GM23248 (cell line): ENCODE measurements around the gene PTPRB. TPM values are rescaled to one million over a fixed set of nuclear protein-coding genes. Genes with fewer than 3 reads are reported as not detected.

ENCODE experiments used
- DNase-seq: peaks from one replicate; pipeline ENCODE4 v3.0.0-alpha.2; 2015
- H2AFZ ChIP-seq: fragments of 200-600 bp; sonication (generic); 2 replicates; pipeline ENCODE4 v1.6.1; 2016; ENCODE audit warnings: antibody characterized with exemption
- H3F3A ChIP-seq: fragments of 200-600 bp; sonication (generic); 2 replicates; pipeline ENCODE4 v1.6.1; 2016; ENCODE audit warnings: mild to moderate bottlenecking, antibody characterized with exemption, mixed run types; ENCODE audit not compliant: insufficient read depth
- H3K27ac ChIP-seq: fragments of 200-600 bp; sonication (generic); 2 replicates; pipeline ENCODE4 v1.5.1; 2016; ENCODE audit warnings: mild to moderate bottlenecking
- H3K27me3 ChIP-seq: fragments of 200-600 bp; sonication (generic); replicated peaks from 2 replicates; pipeline ENCODE4 v1.6.1; 2016; ENCODE audit warnings: mild to moderate bottlenecking; ENCODE audit not compliant: insufficient read depth
- H3K36me3 ChIP-seq: fragments of 200-600 bp; sonication (generic); 2 replicates; pipeline ENCODE4 v1.6.1; 2016; ENCODE audit warnings: low read depth, mild to moderate bottlenecking
- H3K4me1 ChIP-seq: fragments of 200-600 bp; sonication (generic); 2 replicates; pipeline ENCODE4 v1.6.1; 2016; ENCODE audit warnings: mild to moderate bottlenecking; ENCODE audit not compliant: insufficient read depth
- H3K4me2 ChIP-seq: fragments of 200-600 bp; sonication (generic); one replicate; pipeline ENCODE4 v1.6.1; 2016; ENCODE audit warnings: mild to moderate bottlenecking; ENCODE audit not compliant: unreplicated experiment
- H3K4me3 ChIP-seq: fragments of 200-600 bp; sonication (generic); 2 replicates; pipeline ENCODE4 v1.5.1; 2016; ENCODE audit warnings: mild to moderate bottlenecking
- H3K79me2 ChIP-seq: fragments of 200-600 bp; sonication (generic); 2 replicates; pipeline ENCODE4 v1.6.1; 2016; ENCODE audit warnings: mild to moderate bottlenecking; ENCODE audit not compliant: insufficient read depth
- H3K9ac ChIP-seq: fragments of 200-600 bp; sonication (generic); 2 replicates; pipeline ENCODE4 v1.6.1; 2016; ENCODE audit warnings: mild to moderate bottlenecking
- H3K9me2 ChIP-seq: fragments of 200-600 bp; sonication (generic); 2 replicates; pipeline ENCODE4 v1.6.1; 2016; ENCODE audit warnings: mixed run types, mild to moderate bottlenecking, moderate library complexity; ENCODE audit not compliant: insufficient read depth
- H3K9me3 ChIP-seq: fragments of 200-600 bp; sonication (generic); one replicate; pipeline ENCODE4 v1.6.1; 2017; ENCODE audit warnings: low read depth
- H4K20me1 ChIP-seq: fragments of 200-600 bp; sonication (generic); 2 replicates; pipeline ENCODE4 v1.6.0; 2016; ENCODE audit not compliant: insufficient read depth
- EZH2 ChIP-seq: fragments of 200-600 bp; sonication (generic); IDR thresholded peaks from 2 replicates; pipeline ENCODE4 v1.6.1; 2018; ENCODE audit warnings: antibody characterized with exemption, mild to moderate bottlenecking; ENCODE audit not compliant: insufficient read depth, poor library complexity, severe bottlenecking
- EZH2phosphoT487 ChIP-seq: fragments of 200-600 bp; sonication (generic); IDR thresholded peaks from 2 replicates; pipeline ENCODE4 v1.6.1; 2018; ENCODE audit warnings: antibody characterized with exemption, moderate library complexity, mild to moderate bottlenecking, low read depth; ENCODE audit not compliant: insufficient read depth
- WGBS, 2 experiments: methylation state at CpG; one replicate each; pipeline ENCODE4 v1.1.6; 2015 to 2017; ENCODE audit warnings: low lambda C conversion rate in 2 of 2, low coverage in 1 of 2; ENCODE audit errors: missing lambda C conversion rate in 2 of 2; 5-methylcytosine and 5-hydroxymethylcytosine counted together
- in situ Hi-C: fragments of 300-500 bp; cut with MboI; formaldehyde crosslinking; loops from 2 replicates; pipeline ENCODE4 v1.15.0; 2020
- polyA plus RNA-seq: library from polyadenylated mRNA; unstranded; fragments of >200 nt; fragmentation: Nextera tagmentation; extraction: Ambion mirVana; gene quantifications from 2 replicates; pipeline ENCODE4 v1.2.1, GENCODE V29; 2016
- total RNA-seq: library from RNA; depleted of rRNA; stranded (reverse); fragments of >200 nt; shearing (Covaris generic); gene quantifications from 2 replicates; pipeline ENCODE4 v1.2.3, GENCODE V29; 2014

The PTPRB gene
- total and polyA plus RNA-seq, 2 experiments from 2014 or later: 3.8 to 4.4 TPM

GRCh38 chr12:70487440-70487839 lies 149.8 kb downstream of the PTPRB start:
- Histone ChIP-seq H2AFZ (no peak overlapping the region), H3K4me2 (no peak overlapping the region), H3K27me3 (peaks cover 10% of the 10 kb centered on the region; the same call in 1 of the 2 replicates), H3K4me1 (no peaks in the 10 kb centered on the region), H3K9ac (no peak overlapping the region), H3K9me2 (no peaks in the 10 kb centered on the region), H3K36me3 (no peaks in the 10 kb centered on the region), H3F3A (no peaks in the 10 kb centered on the region), H3K4me3 (no peak overlapping the region), H4K20me1 (no peaks in the 10 kb centered on the region), H3K27ac (no peak overlapping the region), H3K9me3 (no peaks in the 10 kb centered on the region), H3K79me2 (no peaks in the 10 kb centered on the region)
- TF ChIP-seq EZH2phosphoT487: no peak
- TF ChIP-seq EZH2: no peak
- in situ Hi-C loops: no loop called here
- DNase-seq: peak; percentile 2
- 16 to 40% methylated on average over 2 of the region's 2 CpGs for WGBS, 2 experiments

DNA sequence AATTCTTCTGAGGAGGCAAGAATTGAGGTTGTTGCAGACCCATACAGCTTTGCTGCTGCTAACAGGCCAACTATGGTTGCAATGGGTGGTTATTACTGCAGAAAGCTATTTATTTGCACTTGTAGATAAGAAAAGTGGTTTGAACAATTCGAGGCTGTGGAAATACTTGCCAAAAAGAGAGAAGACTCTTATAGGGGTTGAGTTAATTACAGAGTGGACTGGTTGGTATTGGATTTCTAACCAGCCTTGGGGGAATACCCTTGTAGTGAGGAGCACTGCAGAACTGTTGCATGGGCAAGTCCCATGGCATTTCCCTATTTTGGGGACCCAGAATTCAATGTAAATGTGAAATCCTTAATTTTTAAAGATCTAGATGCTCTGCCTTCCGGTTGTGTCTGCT lies 150.6 kb downstream of the PTPRB start:
- H4K20me1 ChIP-seq: no peaks in the 10 kb centered on the region
- in situ Hi-C loops: no loop called here
- DNase-seq: no peak
- H3K36me3 ChIP-seq: no peaks in the 10 kb centered on the region
- no peaks in the 10 kb centered on the region for H3K9me3 ChIP-seq
- no peak overlapping the region for H3K4me2 ChIP-seq
- H3K27me3 ChIP-seq: peaks cover 10% of the 10 kb centered on the region; the same call in 1 of the 2 replicates
- no peaks in the 10 kb centered on the region for H3K79me2 ChIP-seq
- TF ChIP-seq EZH2: no peak
- TF ChIP-seq EZH2phosphoT487: no peak
- no peak overlapping the region for H2AFZ ChIP-seq
- no peak overlapping the region for H3K27ac ChIP-seq
- no peaks in the 10 kb centered on the region for H3F3A ChIP-seq
- H3K9me2 ChIP-seq: no peaks in the 10 kb centered on the region
- H3K4me3 ChIP-seq: no peak overlapping the region
- no peaks in the 10 kb centered on the region for H3K4me1 ChIP-seq
- 9 to 32% methylated on average over 2 of the region's 2 CpGs for WGBS, 2 experiments
- H3K9ac ChIP-seq: no peak overlapping the region

- H3K4me2 ChIP-seq: no peak overlapping the region
- TF ChIP-seq EZH2 (no peak), EZH2phosphoT487 (no peak)
- in situ Hi-C loops: no loop called here
These were observed 151.5 kb downstream of the PTPRB start for GRCh38 chr12:70485704-70486103.

DNA sequence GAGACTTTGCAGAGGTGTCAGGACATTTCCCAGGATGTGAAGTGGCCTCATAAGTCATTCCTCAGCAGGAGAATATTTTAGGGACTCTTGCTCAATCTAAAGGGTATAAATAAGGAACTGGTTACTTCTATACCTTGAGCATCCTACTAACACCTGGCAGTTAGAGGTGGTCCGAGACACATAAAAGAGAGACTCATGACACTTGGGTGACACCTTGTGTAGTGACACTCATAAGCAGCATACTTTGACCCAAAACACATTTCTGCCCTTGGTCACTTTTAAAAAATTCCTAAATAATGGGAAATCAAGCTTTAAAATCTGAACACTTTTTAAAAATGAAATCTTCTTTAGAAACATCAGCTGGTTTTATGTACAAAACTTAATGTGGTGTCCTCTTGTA lies 152.8 kb downstream of the PTPRB start:
- 54 to 57% methylated on average over 1 of the region's 1 CpG for WGBS, 2 experiments
- in situ Hi-C loops: no loop called here
- Histone ChIP-seq H3K4me2 (no peak overlapping the region), H3F3A (no peaks in the 10 kb centered on the region), H3K9me2 (no peaks in the 10 kb centered on the region), H3K4me3 (no peak overlapping the region), H3K9me3 (no peaks in the 10 kb centered on the region), H3K27me3 (peaks cover 12% of the 10 kb centered on the region; the same call in 1 of the 2 replicates), H2AFZ (no peak overlapping the region), H3K36me3 (no peaks in the 10 kb centered on the region), H4K20me1 (no peaks in the 10 kb centered on the region), H3K4me1 (no peaks in the 10 kb centered on the region), H3K79me2 (no peaks in the 10 kb centered on the region), H3K9ac (no peak overlapping the region), H3K27ac (no peak overlapping the region)
- TF ChIP-seq EZH2 (no peak), EZH2phosphoT487 (no peak)
- no peak for DNase-seq

More at GRCh38 chr12:70485704-70486103, 151.5 kb downstream of the PTPRB start:
- no peaks in the 10 kb centered on the region for H3K79me2 ChIP-seq
- DNase-seq: no peak
- no peak overlapping the region for H3K9ac ChIP-seq
- H2AFZ ChIP-seq: no peak overlapping the region
- no peaks in the 10 kb centered on the region for H3F3A ChIP-seq
- H3K27me3 ChIP-seq: peaks cover 10% of the 10 kb centered on the region; the same call in 1 of the 2 replicates
- 61 to 68% methylated on average over 3 of the region's 3 CpGs for WGBS, 2 experiments
- no peak overlapping the region for H3K27ac ChIP-seq
- H3K36me3 ChIP-seq: no peaks in the 10 kb centered on the region
- H4K20me1 ChIP-seq: no peaks in the 10 kb centered on the region
- no peak overlapping the region for H3K4me3 ChIP-seq
- no peaks in the 10 kb centered on the region for H3K4me1 ChIP-seq
- no peaks in the 10 kb centered on the region for H3K9me3 ChIP-seq
- no peaks in the 10 kb centered on the region for H3K9me2 ChIP-seq

DNA sequence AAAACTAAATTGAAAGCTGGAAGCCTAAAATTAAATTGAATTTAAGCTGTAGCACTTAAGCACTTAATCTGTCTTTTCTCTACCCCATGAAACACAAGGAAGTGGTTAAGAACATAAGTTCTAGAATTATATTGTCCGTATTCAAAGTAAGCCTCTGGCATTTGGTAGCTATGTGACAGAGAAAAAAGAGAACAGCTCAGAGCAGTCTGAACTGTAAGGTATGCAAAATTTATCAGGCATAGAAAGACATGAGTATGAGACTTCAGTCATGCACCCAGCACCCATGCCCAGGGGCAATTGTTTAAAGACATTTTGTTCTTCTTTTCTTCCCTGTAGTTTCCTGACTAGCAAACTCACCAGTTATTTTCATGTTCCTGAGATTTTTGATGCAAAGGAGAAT lies 154.5 kb downstream of the PTPRB start:
- no peak for TF ChIP-seq EZH2phosphoT487
- no peak for TF ChIP-seq EZH2
- Histone ChIP-seq H4K20me1 (no peaks in the 10 kb centered on the region), H3K9me2 (no peaks in the 10 kb centered on the region), H3K79me2 (no peaks in the 10 kb centered on the region), H3F3A (no peaks in the 10 kb centered on the region), H2AFZ (no peak overlapping the region), H3K27ac (no peak overlapping the region), H3K27me3 (peaks cover 19% of the 10 kb centered on the region; the same call in 1 of the 2 replicates), H3K9ac (no peak overlapping the region), H3K4me1 (no peaks in the 10 kb centered on the region), H3K36me3 (no peaks in the 10 kb centered on the region), H3K9me3 (no peaks in the 10 kb centered on the region), H3K4me2 (no peak overlapping the region), H3K4me3 (no peak overlapping the region)
- 10 to 25% methylated on average over 1 of the region's 1 CpG for WGBS, 2 experiments
- DNase-seq: no peak
- in situ Hi-C loops: no loop called here
